HCT116 (cell line): ENCODE measurements around the gene SLC1A4. TPM values are rescaled to one million over a fixed set of nuclear protein-coding genes. Genes with fewer than 3 reads are reported as not detected.

Experiments
- ATAC-seq: fragments of 200-7000 bp; cut with Tn5 transposase; 2 replicates; pipeline ENCODE4 v1.9.1; 2020; ENCODE audit warnings: mild to moderate bottlenecking, moderate library complexity
- BruUV-seq: library from RNA; stranded (reverse); fragments of 400-500 nt; replicated peaks from 2 replicates; lab custom pipeline; 2021; lab: Mats Ljungman, UMichigan
- CTCF ChIA-PET: fragments of 300-600 bp; sonication (Branson Sonifier 250); formaldehyde crosslinking; loops from one replicate; lab custom pipeline; 2021; ENCODE audit warnings: antibody characterized with exemption; lab: Charles Lee
- POLR2A ChIA-PET: fragments of 300-600, 350-600 bp; sonication (Branson Sonifier 250); formaldehyde crosslinking; loops from one replicate; lab custom pipeline; 2021; ENCODE audit warnings: antibody characterized with exemption; lab: Charles Lee
- RAD21 ChIA-PET, 2 experiments: fragments of 300-600 bp; sonication (Branson Sonifier 250); formaldehyde crosslinking; loops; one replicate each; lab custom pipeline; 2023; ENCODE audit warnings: low total read pairs in 2 of 2; ENCODE audit not compliant: uncharacterized antibody in 2 of 2, unreplicated experiment in 2 of 2, low non-redundant PET in 1 of 2; lab: Charles Lee
- DNase-seq: peaks from one replicate; pipeline ENCODE4 v3.0.0-alpha.2; 2010; ENCODE audit warnings: low read depth, low spot score
- H2AFZ ChIP-seq: fragments of 200-600 bp; shearing (Covaris generic), sonication (generic); 2 replicates; pipeline ENCODE4 v1.6.1; 2017; ENCODE audit warnings: low read depth, mixed run types, mixed read lengths, antibody characterized with exemption, low read length; ENCODE audit not compliant: poor library complexity, severe bottlenecking
- H3K27ac ChIP-seq: 2 replicates; pipeline ENCODE4 v1.5.1; 2012; ENCODE audit warnings: low read depth, low read length
- H3K27me3 ChIP-seq: fragments of 200-600 bp; sonication (generic); 2 replicates; pipeline ENCODE4 v1.6.1; 2016; ENCODE audit warnings: mixed run types, low read length, mixed read lengths; ENCODE audit not compliant: insufficient read depth
- H3K36me3 ChIP-seq, 2 experiments: fragments of 200-500 bp in 1 of 2; fragments of 200-600 bp in 1 of 2; sonication (Bioruptor generic) in 1 of 2; sonication (generic) in 1 of 2; 2 replicates each; pipeline versions ENCODE4 v1.5.1 to v1.6.1; 2014 to 2016; ENCODE audit warnings: low read length in 2 of 2, inconsistent platforms in 1 of 2, mixed read lengths in 1 of 2, mixed run types in 1 of 2; ENCODE audit not compliant: insufficient read depth in 2 of 2, control insufficient read depth in 1 of 2
- H3K4me1 ChIP-seq, 2 experiments: fragments of 200-600 bp in 1 of 2; sonication (generic) in 1 of 2; 2 replicates each; pipeline versions ENCODE4 v1.5.1 to v1.6.1; 2012 to 2017; ENCODE audit warnings: low read length in 2 of 2, inconsistent platforms in 1 of 2, mild to moderate bottlenecking in 1 of 2, mixed read lengths in 1 of 2, mixed run types in 1 of 2, moderate library complexity in 1 of 2; ENCODE audit not compliant: insufficient read depth in 2 of 2, control insufficient read depth in 1 of 2
- H3K4me2 ChIP-seq: fragments of 200-600 bp; sonication (generic); 2 replicates; pipeline ENCODE4 v1.6.1; 2017; ENCODE audit warnings: mixed run types, low read length, mixed read lengths
- H3K4me3 ChIP-seq, 2 experiments: fragments of 200-600 bp in 1 of 2; sonication (generic) in 1 of 2; replicated peaks in 1 of 2; 2 replicates each; pipeline ENCODE4 v1.5.1; 2011 to 2016; ENCODE audit warnings: low read length in 2 of 2, control low read depth in 1 of 2, low read depth in 1 of 2, mild to moderate bottlenecking in 1 of 2, mixed read lengths in 1 of 2, mixed run types in 1 of 2
- H3K79me2 ChIP-seq: fragments of 200-600 bp; sonication (generic); 2 replicates; pipeline ENCODE4 v1.6.1; 2017; ENCODE audit warnings: mild to moderate bottlenecking, mixed run types, low read length, moderate library complexity, mixed read lengths; ENCODE audit not compliant: insufficient read depth
- H3K9ac ChIP-seq: fragments of 200-600 bp; sonication (generic); 2 replicates; pipeline ENCODE4 v1.6.1; 2016; ENCODE audit warnings: low read length, mixed read lengths
- H3K9me2 ChIP-seq: fragments of 200-600 bp; sonication (generic), shearing (Covaris generic); 2 replicates; pipeline ENCODE4 v1.6.1; 2017; ENCODE audit warnings: mixed run types, mild to moderate bottlenecking, moderate library complexity; ENCODE audit not compliant: insufficient read depth
- H3K9me3 ChIP-seq, 2 experiments: fragments of 200-500 bp in 1 of 2; fragments of 200-600 bp in 1 of 2; sonication (Bioruptor generic) in 1 of 2; sonication (generic) in 1 of 2; 2 replicates each; pipeline ENCODE4 v1.6.1; 2014 to 2017; ENCODE audit warnings: low read length in 2 of 2, mixed read lengths in 2 of 2, inconsistent platforms in 1 of 2, low read depth in 1 of 2, mild to moderate bottlenecking in 1 of 2, mixed run types in 1 of 2, moderate library complexity in 1 of 2; ENCODE audit not compliant: control insufficient read depth in 1 of 2, insufficient read depth in 1 of 2
- H4K20me1 ChIP-seq: fragments of 200-600 bp; sonication (generic), shearing (Covaris generic); 2 replicates; pipeline ENCODE4 v1.6.1; 2017; ENCODE audit warnings: mixed run types, mild to moderate bottlenecking, moderate library complexity; ENCODE audit not compliant: insufficient read depth
- CEBPB ChIP-seq: IDR thresholded peaks from 2 replicates; pipeline ENCODE4 v1.6.1; 2012; ENCODE audit warnings: low read depth
- EGR1 ChIP-seq: IDR thresholded peaks from 2 replicates; pipeline ENCODE4 v1.6.1; 2012; ENCODE audit warnings: low read depth
- EZH2 ChIP-seq: fragments of 200-600 bp; sonication (generic); IDR thresholded peaks from 2 replicates; pipeline ENCODE4 v1.6.1; 2017; ENCODE audit warnings: antibody characterized with exemption, mixed run types
- JUND ChIP-seq: IDR thresholded peaks from 2 replicates; pipeline ENCODE4 v1.6.1; 2012
- POLR2A ChIP-seq: IDR thresholded peaks from 2 replicates; pipeline ENCODE4 v1.7.0; 2011; ENCODE audit warnings: borderline replicate concordance; ENCODE audit not compliant: insufficient read depth, insufficient read length; ENCODE audit errors: extremely low read depth
- YY1 ChIP-seq: IDR thresholded peaks from 2 replicates; pipeline ENCODE4 v1.6.1; 2011; ENCODE audit warnings: low read length, low read depth, moderate library complexity, mild to moderate bottlenecking; ENCODE audit not compliant: insufficient replicate concordance; ENCODE audit errors: extremely low read depth
- ZFX ChIP-seq: fragments of 450-650 bp; IDR thresholded peaks from 2 replicates; pipeline ENCODE4 v1.6.1; 2017
- intact Hi-C: fragments of 100-400 bp; cut with micrococcal nuclease; formaldehyde crosslinking; loops from 2 replicates; pipeline ENCODE4 v1.10.0; 2022
- total RNA-seq: library from RNA; stranded (reverse); gene quantifications from one replicate; pipeline ENCODE4 v1.2.1, GENCODE V29; 2021; ENCODE audit not compliant: unreplicated experiment

SLC1A4 gene
- total RNA-seq, 1 experiment from 2014 or later = 9.2 TPM

DNA sequence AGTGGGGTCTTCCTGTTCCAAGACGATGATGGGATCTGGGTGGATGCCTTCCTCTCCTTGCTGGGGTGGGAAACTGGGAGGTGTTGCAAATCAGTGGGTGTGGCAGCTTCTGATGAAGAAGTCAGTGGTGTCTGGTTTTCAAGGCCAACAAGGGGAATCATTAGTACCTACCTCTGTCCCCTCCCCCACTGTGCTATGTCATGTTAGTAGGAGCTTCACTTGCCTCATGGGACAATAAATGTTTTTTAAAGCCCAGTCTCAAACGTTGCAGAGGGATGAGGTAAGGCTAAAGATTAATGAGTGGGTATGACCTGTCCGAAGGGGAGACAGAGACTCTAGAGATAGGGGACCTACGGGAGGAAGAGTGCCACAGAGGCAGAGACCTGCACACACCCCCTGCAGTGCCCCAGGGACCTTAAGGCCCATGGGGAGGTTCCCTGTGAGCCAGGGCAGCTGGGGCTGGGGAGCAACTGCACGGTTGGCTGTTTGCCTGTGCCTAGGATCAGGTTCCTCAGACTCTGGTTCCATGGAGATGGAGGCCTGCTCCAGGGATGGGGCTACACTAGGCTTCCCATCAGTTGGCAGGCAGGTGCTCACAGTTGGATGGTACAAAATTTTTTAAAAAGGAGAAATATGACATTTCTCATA is 37.8 kb upstream of the SLC1A4 start:
- Histone ChIP-seq H2AFZ (no peak overlapping the region), H3K4me3 (no peak overlapping the region), H3K27ac (no peak overlapping the region), H3K9me3 (peaks cover 0 to 5% of the 10 kb centered on the region in 2 experiments; a peak in 1 of 4 replicates), H4K20me1 (no peaks in the 10 kb centered on the region), H3K36me3 (no peaks in the 10 kb centered on the region), H3K27me3 (no peaks in the 10 kb centered on the region), H3K9me2 (no peaks in the 10 kb centered on the region), H3K4me1 (no peaks in the 10 kb centered on the region), H3K79me2 (no peaks in the 10 kb centered on the region), H3K4me2 (no peak overlapping the region), H3K9ac (no peak overlapping the region)
- CTCF ChIA-PET = no interaction called here
- no TSS peak for BruUV-seq
- DNase-seq (no peak), ATAC-seq (no peak)
- POLR2A ChIA-PET = no interaction called here
- TF ChIP-seq EGR1 = no peak
- no peak for TF ChIP-seq JUND
- no peak for TF ChIP-seq ZFX
- no peak for TF ChIP-seq POLR2A
- no peak for TF ChIP-seq YY1
- RAD21 ChIA-PET = no interaction called here
- intact Hi-C loops = no loop called here

DNA sequence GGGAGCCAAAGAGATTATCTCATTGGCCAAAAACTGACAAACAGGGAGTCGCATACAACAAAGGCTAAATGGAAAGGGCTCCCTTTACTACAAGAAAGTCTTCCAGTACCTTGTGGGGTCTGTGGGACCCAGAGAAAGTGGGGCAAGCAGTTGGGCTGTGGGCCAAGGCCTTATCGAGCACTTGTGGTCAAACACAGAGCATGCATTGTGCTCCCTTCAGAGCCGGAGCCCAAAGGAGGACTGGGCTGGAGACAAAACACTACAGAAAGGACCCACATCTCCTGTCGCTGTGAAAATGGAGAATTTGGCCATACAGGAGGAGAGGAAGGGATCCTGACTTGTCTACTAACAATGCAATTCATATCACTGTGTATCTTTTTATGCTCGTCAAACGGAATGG is 37.1 kb upstream of the SLC1A4 start:
- no TSS peak for BruUV-seq
- no peak overlapping the region for H3K4me2 ChIP-seq
- CTCF ChIA-PET = no interaction called here
- DNase-seq (no peak), ATAC-seq (no peak)
- POLR2A ChIA-PET = no interaction called here
- no peak overlapping the region for H3K9ac ChIP-seq
- no peaks in the 10 kb centered on the region for H3K27me3 ChIP-seq
- RAD21 ChIA-PET = no interaction called here
- H3K9me2 ChIP-seq = no peaks in the 10 kb centered on the region
- H3K4me3 ChIP-seq = no peak overlapping the region
- intact Hi-C loops = no loop called here
- no peak overlapping the region for H3K27ac ChIP-seq
- TF ChIP-seq CEBPB = no peak
- no peak for TF ChIP-seq JUND
- no peak for TF ChIP-seq EZH2
- TF ChIP-seq, all 23 proteins: peak for 0
- Histone ChIP-seq H3K9me3 (peaks cover 0 to 5% of the 10 kb centered on the region in 2 experiments; a peak in 1 of 4 replicates), H3K79me2 (no peaks in the 10 kb centered on the region), H2AFZ (no peak overlapping the region), H4K20me1 (no peaks in the 10 kb centered on the region), H3K4me1 (no peaks in the 10 kb centered on the region), H3K36me3 (no peaks in the 10 kb centered on the region)
